ENCODE measurements around the gene LAMB2. TPM values are rescaled to one million over a fixed set of nuclear protein-coding genes. Genes with fewer than 3 reads are reported as not detected.

The LAMB2 gene
- total and polyA plus RNA-seq, 10 of the 15 experiments (the other 5 are each of a cell fraction or from before 2014, with no cell fraction given) = 0.13 to 3.2 (median 0.64) TPM; not detected in 3

DNA sequence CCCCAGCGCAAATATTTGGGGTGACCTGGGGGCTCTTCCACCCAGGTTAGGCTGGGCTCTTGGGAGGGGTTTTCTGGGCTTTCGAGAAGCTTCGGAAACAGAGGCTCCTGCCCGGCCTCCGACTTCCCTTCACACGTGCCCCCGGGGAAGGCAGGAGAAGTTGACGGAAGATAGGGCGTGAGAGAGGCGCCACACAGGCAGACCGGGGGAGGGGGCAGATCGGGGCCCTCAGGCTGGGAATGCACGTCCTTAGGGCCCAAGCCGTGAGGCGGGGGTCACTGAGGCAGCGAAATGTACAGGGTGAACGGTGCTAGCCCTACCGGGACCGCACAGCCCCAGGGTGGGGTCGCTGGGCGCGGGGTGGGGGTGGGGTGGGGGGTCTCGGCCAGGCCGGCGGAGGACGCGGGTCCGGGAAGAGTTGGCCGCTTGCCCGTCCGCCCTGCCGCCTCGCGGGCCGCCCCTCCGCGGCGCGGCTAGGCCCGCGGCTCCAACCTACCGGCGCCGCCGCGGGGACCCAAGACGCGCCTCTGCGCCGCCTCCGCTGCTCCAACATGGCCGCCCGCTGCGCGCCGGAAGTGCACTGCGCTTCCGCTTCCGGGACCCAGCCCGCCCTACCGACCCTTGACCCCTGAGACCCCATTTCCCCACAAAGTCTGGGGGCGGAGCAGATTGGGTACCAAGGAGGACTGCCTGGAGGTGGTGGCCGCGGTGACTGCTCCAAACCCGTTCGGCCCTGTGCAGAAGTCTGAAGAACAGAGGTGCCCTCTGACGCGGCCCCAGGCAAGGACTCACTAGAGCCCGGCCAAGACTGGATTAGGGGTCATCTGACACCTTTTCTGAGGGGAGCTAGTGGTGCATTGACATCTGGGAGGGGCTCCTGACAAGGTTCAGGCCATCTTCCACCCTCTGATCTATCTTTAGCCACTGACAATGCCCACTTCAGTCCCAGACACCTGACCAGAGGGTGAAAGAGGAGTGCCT is 33.2 kb upstream of the LAMB2 start, which contains the start of gene CCDC71 (continued):
- TF ChIP-seq NFYB (IDR thresholded peaks at IDR 0.05; ENCODE audit: insufficient read depth, low read depth, low read length) (no peak), ZZZ3 (IDR thresholded peaks at IDR 0.05; ENCODE audit: control insufficient read depth, insufficient read length, low read depth) (no peak), IRF4 (IDR thresholded peaks at IDR 0.05; ENCODE audit: low read depth, low read length) (no peak), NFXL1 (IDR thresholded peaks at IDR 0.05; ENCODE audit: borderline replicate concordance) (no peak), TBL1XR1 (IDR thresholded peaks at IDR 0.05; ENCODE audit: low read depth, low read length) (peak; percentile 63; the same call in 1 of the 2 replicates), TARDBP (IDR thresholded peaks at IDR 0.05; ENCODE audit: borderline replicate concordance) (no peak), MYC (IDR thresholded peaks at IDR 0.05; ENCODE audit: insufficient read depth, insufficient read length, insufficient replicate concordance, low read length, severe bottlenecking) (no peak), NKRF (conservative IDR thresholded peaks at IDR 0.05) (0 out of 2 replicates have a peak, but pooled peaks have one; percentile 45), RELB (IDR thresholded peaks at IDR 0.05; ENCODE audit: low read depth) (no peak), NR2C1 (IDR thresholded peaks at IDR 0.05) (peak; percentile 99), MXI1 (IDR thresholded peaks at IDR 0.05; ENCODE audit: low read depth, low read length) (peak; percentile 45), NR2F1 (conservative IDR thresholded peaks at IDR 0.05) (peak; percentile 100), DPF2 (IDR thresholded peaks at IDR 0.05) (peak; percentile 60; the same call in 1 of the 2 replicates), TCF12 (IDR thresholded peaks at IDR 0.05; ENCODE audit: low read depth, low read length) (no peak), CTCF (IDR thresholded peaks at IDR 0.05 in 2 of 3, conservative IDR thresholded peaks at IDR 0.05 in 1 of 3; ENCODE audit: control insufficient read depth in 2 of 3, extremely low read depth in 1 of 3, insufficient read depth in 1 of 3, low read depth in 3 of 3, low read length in 3 of 3) (no peak), EGR1 (IDR thresholded peaks at IDR 0.05; ENCODE audit: borderline replicate concordance in 1 of 2, low read depth in 2 of 2, low read length in 2 of 2) (peak; percentile 10 to 82), FOXK2 (IDR thresholded peaks at IDR 0.05) (no peak), CBX3 (IDR thresholded peaks at IDR 0.05; ENCODE audit: borderline replicate concordance, low read depth) (no peak), FOXM1 (IDR thresholded peaks at IDR 0.05; ENCODE audit: low read depth, low read length) (no peak), JUNB (IDR thresholded peaks at IDR 0.05) (no peak), TAF1 (IDR thresholded peaks at IDR 0.05; ENCODE audit: borderline replicate concordance, low read depth, low read length) (peak; percentile 73; the same call in 1 of the 2 replicates), SUZ12 (IDR thresholded peaks at IDR 0.05; ENCODE audit: unreplicated experiment) (no peak)
- TF ChIP-seq, protein P1, sequence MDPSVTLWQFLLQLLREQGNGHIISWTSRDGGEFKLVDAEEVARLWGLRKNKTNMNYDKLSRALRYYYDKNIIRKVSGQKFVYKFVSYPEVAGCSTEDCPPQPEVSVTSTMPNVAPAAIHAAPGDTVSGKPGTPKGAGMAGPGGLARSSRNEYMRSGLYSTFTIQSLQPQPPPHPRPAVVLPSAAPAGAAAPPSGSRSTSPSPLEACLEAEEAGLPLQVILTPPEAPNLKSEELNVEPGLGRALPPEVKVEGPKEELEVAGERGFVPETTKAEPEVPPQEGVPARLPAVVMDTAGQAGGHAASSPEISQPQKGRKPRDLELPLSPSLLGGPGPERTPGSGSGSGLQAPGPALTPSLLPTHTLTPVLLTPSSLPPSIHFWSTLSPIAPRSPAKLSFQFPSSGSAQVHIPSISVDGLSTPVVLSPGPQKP (IDR thresholded peaks at IDR 0.05; ENCODE audit: low read depth, low read length) = peak; percentile 92
